HL-60 (cell line): ENCODE results near the gene MYRFL.
"Not testable (repeated sequence)": the region's sequence is repeated elsewhere in the genome, so short reads cannot be mapped to it uniquely, and the experiment has no call there.

Experiments used
- DNase-seq, 2 experiments: peaks; one replicate each; pipeline ENCODE4 v3.0.0-alpha.2; 2010 to 2020; ENCODE audit warnings: low read depth in 1 of 2, low spot score in 1 of 2
- H3K27ac ChIP-seq: fragments of 250-450 bp; sonication (Bioruptor Pico); replicated peaks from 2 replicates; pipeline ENCODE4 v1.5.1; 2020; ENCODE audit warnings: mild to moderate bottlenecking, moderate library complexity
- H3K27me3 ChIP-seq: fragments of 250-450 bp; sonication (Bioruptor Pico); 2 replicates; pipeline ENCODE4 v1.5.1; 2021; ENCODE audit warnings: mild to moderate bottlenecking, moderate library complexity; ENCODE audit not compliant: insufficient read depth, poor library complexity, severe bottlenecking
- H3K4me3 ChIP-seq: replicated peaks from 2 replicates; pipeline ENCODE4 v1.5.1; 2011; ENCODE audit warnings: mild to moderate bottlenecking, control low read depth, low read length; ENCODE audit not compliant: insufficient read depth
- GABPA ChIP-seq: IDR thresholded peaks from 2 replicates; pipeline ENCODE4 v1.6.1; 2012; ENCODE audit warnings: low read depth
- POLR2AphosphoS5 ChIP-seq: IDR thresholded peaks from 2 replicates; pipeline ENCODE4 v1.6.1; 2012; ENCODE audit warnings: low read depth
- SPI1 ChIP-seq: IDR thresholded peaks from 2 replicates; pipeline ENCODE4 v1.6.1; 2012; ENCODE audit warnings: low read depth, mild to moderate bottlenecking, borderline replicate concordance
- TF ChIP-seq, protein P1 (sequence below): IDR thresholded peaks from 2 replicates; pipeline ENCODE4 v1.6.1; 2012; ENCODE audit warnings: low read depth; ENCODE audit not compliant: insufficient replicate concordance
- TF ChIP-seq, protein P2 (sequence below): IDR thresholded peaks from one replicate; pipeline ENCODE4 v1.5.1; 2011; ENCODE audit warnings: low read length, control low read depth, inconsistent platforms; ENCODE audit not compliant: insufficient read depth

Gene MYRFL

DNA sequence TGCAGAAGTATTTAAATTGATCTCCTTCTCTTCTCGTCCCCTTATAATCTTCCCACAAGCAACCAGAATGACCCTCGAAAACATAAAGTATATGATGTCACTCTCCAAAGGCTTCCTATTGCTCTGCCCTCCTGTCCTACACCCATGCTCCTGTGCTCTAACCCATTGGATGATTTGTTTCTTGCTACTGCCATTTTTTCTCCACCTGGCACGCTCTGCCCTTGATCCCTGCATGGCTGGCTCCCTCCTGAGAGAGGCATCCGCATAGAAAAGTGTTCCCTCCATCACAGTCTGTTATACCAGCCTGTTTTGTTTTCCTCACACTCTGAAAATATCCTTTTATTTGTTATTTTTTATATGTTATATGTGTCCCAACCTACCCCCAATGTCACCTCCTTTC, 19.8 kb downstream of the MYRFL start:
- TF ChIP-seq, protein P1, sequence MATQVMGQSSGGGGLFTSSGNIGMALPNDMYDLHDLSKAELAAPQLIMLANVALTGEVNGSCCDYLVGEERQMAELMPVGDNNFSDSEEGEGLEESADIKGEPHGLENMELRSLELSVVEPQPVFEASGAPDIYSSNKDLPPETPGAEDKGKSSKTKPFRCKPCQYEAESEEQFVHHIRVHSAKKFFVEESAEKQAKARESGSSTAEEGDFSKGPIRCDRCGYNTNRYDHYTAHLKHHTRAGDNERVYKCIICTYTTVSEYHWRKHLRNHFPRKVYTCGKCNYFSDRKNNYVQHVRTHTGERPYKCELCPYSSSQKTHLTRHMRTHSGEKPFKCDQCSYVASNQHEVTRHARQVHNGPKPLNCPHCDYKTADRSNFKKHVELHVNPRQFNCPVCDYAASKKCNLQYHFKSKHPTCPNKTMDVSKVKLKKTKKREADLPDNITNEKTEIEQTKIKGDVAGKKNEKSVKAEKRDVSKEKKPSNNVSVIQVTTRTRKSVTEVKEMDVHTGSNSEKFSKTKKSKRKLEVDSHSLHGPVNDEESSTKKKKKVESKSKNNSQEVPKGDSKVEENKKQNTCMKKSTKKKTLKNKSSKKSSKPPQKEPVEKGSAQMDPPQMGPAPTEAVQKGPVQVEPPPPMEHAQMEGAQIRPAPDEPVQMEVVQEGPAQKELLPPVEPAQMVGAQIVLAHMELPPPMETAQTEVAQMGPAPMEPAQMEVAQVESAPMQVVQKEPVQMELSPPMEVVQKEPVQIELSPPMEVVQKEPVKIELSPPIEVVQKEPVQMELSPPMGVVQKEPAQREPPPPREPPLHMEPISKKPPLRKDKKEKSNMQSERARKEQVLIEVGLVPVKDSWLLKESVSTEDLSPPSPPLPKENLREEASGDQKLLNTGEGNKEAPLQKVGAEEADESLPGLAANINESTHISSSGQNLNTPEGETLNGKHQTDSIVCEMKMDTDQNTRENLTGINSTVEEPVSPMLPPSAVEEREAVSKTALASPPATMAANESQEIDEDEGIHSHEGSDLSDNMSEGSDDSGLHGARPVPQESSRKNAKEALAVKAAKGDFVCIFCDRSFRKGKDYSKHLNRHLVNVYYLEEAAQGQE: no peak
- TF ChIP-seq GABPA (no peak), SPI1 (no peak), POLR2AphosphoS5 (no peak)
- TF ChIP-seq, protein P2, sequence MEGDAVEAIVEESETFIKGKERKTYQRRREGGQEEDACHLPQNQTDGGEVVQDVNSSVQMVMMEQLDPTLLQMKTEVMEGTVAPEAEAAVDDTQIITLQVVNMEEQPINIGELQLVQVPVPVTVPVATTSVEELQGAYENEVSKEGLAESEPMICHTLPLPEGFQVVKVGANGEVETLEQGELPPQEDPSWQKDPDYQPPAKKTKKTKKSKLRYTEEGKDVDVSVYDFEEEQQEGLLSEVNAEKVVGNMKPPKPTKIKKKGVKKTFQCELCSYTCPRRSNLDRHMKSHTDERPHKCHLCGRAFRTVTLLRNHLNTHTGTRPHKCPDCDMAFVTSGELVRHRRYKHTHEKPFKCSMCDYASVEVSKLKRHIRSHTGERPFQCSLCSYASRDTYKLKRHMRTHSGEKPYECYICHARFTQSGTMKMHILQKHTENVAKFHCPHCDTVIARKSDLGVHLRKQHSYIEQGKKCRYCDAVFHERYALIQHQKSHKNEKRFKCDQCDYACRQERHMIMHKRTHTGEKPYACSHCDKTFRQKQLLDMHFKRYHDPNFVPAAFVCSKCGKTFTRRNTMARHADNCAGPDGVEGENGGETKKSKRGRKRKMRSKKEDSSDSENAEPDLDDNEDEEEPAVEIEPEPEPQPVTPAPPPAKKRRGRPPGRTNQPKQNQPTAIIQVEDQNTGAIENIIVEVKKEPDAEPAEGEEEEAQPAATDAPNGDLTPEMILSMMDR: no peak
- no peak for DNase-seq
- Histone ChIP-seq H3K27me3 (no peaks in the 10 kb centered on the region), H3K27ac (no peak overlapping the region), H3K4me3 (no peak overlapping the region)

DNA sequence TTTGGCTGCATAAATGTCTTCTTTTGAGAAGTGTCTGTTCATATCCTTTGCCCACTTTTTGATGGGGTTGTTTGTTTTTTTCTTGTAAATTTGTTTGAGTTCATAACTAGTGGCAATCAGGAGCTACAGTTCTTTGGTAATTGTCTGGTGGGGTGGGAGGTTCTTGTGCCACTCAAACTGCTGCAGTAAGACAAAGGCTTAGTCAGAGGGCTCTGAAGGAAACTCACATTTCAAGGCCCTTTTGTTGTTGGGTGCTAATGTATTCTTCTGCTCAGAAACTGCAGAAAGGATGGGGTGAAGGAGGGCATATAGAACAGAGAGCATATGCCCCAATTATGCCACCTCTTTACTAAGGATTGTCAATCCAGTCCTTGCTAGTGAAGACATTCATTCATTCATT, 21.9 kb downstream of the MYRFL start:
- Histone ChIP-seq H3K27ac (no peak overlapping the region), H3K4me3 (no peak overlapping the region)
- no peak for DNase-seq

DNA sequence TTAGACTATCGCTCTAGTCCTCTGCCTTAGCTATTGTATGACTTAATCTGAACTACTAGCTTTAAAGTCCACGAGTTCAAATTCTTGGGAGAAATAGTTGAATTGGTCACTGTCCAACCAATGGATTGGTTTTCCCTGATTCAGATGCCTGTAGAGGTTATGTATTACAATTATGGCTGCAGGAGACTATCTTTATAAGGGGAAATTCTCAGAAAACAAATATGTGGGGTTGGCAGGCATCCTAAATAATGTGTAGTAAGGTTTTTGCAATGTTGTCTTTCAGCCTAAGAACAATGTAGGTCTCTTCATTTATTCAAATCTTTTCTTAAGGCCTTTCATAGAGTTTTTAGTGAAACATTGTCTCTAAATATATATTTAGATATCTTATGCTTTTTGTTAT, 26.9 kb downstream of the MYRFL start:
- no peak for DNase-seq
- TF ChIP-seq GABPA (no peak), SPI1 (no peak), POLR2AphosphoS5 (no peak)
- TF ChIP-seq, protein P2: no peak
- TF ChIP-seq, protein P1: no peak
- no peak overlapping the region for H3K4me3 ChIP-seq
- H3K27me3 ChIP-seq: no peaks in the 10 kb centered on the region
- H3K27ac ChIP-seq: no peak overlapping the region

More for the DNA sequence above, 21.9 kb downstream of the MYRFL start:
- TF ChIP-seq POLR2AphosphoS5: no peak
- TF ChIP-seq SPI1: no peak
- TF ChIP-seq GABPA: no peak
- TF ChIP-seq, protein P2: no peak
- TF ChIP-seq, protein P1: no peak
- H3K27me3 ChIP-seq: no peaks in the 10 kb centered on the region

DNA sequence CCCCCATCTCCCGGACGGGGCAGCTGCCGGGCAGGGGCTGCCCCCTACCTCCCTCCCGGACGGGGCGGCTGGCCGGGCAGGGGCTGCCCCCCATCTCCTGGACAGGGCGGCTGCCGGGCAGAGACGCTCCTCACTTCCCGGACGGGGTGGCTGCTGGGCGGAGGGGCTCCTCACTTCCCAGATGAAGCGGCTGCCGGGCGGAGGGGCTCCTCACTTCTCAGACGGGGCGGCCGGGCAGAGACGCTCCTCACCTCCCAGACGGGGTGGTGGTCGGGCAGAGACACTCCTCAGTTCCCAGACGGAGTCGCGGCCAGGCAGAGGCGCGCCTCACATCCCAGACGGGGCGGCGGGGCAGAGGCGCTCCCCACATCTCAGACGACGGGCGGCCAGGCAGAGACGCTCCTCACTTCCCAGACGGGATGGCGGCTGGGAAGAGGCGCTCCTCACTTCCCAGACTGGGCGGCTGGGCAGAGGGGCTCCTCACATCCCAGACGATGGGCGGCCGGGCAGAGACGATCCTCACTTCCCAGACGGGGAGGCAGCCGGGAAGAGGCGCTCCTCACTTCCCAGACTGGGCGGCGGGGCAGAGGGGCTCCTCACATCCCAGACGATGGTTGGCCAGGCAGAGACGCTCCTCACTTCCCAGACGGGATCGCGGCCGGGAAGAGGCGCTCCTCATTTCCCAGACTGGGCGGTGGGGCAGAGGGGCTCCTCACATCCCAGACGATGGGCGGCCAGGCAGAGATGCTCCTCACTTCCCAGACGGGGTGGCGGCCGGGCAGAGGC, 28.3 kb downstream of the MYRFL start:
- H3K27ac ChIP-seq, H3K27me3 ChIP-seq, H3K4me3 ChIP-seq, DNase-seq: not testable (repeated sequence)
